ENCODE data around the gene SBF1. TPM values are rescaled to one million over a fixed set of nuclear protein-coding genes. Genes with fewer than 3 reads are reported as not detected.

SBF1 gene
- total RNA-seq, 5 donors from 2014 or later (not counting 1 experiment from before 2014, with no cell fraction given): 193 to 318 (median 308) TPM

DNA sequence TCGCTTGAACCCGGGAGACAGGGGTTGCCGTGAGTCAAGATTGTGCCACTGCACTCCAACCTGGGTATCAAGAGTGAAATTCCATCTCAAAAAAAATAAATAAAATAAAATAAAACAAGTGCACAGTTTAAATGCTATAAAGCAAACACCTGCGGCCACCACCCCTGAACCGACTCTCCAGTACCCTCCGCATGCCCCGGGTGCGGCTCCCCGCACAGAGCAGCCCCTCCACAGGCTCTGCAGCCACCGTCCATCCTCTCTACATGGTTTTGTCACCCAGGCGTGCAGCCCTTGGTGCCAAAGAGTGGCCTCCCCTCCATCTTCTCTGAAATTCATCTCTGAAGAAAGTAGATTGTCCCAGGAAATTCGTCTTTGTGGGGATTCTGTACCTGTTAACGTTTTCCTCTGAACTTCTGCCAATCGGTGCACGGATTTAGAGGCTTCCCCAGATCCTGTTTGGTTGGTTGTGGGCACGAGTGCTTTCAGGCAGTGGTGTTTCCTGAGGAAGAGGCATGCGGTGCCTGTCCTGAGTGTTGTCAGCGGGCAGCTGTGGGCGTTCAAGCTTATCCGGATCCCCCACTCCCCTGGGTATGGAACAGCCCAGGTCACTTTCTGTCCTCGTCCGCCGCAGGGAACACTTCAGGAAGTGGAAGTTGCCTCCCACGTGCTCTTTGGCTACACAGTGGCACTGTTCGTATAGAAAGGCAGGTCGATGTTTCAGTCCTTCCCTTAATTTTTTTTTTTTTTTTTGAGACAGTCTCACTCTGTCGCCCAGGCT is 15.9 kb upstream of the SBF1 start:
- H3K36me3 Mint-ChIP-seq: no peaks in the 10 kb centered on the region
- H3K9me3 Mint-ChIP-seq: no peaks in the 10 kb centered on the region
- H3K36me3 ChIP-seq (ENCODE audit: control insufficient read depth in 2 of 2, extremely low read depth in 1 of 2, insufficient read depth in 1 of 2, low read length in 1 of 2): no peaks in the 10 kb centered on the region
- no peak overlapping the region for H3K4me3 ChIP-seq (ENCODE audit: control insufficient read depth in 1 of 2, extremely low read depth in 1 of 2, low read length in 1 of 2)
- H3K27me3 Mint-ChIP-seq: no peaks in the 10 kb centered on the region
- peak overlapping the region in 1 of 2 donors; percentile 31 for H3K27ac Mint-ChIP-seq
- DNase-seq (no peak), ATAC-seq (replicated peaks in 1 of 4) (peak in 3 of 4 experiments; percentile 27 to 52 (median 42))
- peaks cover 2 to 12% of the 10 kb centered on the region in 2 experiments for H3K4me1 ChIP-seq (ENCODE audit: control insufficient read depth in 1 of 2, extremely low read depth in 1 of 2, insufficient read depth in 2 of 2, low read length in 2 of 2)
- peak overlapping the region; percentile 21 to 57 (median 45) for H3K4me3 Mint-ChIP-seq
- peaks cover 0 to 29% of the 10 kb centered on the region in 2 experiments for H3K27me3 ChIP-seq (replicated peaks in 1 of 2; ENCODE audit: control insufficient read depth in 2 of 2, extremely low read depth in 1 of 2, insufficient read depth in 2 of 2, low read length in 1 of 2)
- CTCF ChIA-PET: interaction anchor here in 1 of 2 donors (0.7 kb wide), 1 partner anchor 117 kb away, joined by 3 read pairs; no protein-coding TSS in a partner anchor
- 43% methylated on average over 20 of the region's 27 CpGs for WGBS (ENCODE audit: insufficient coverage)
- POLR2A ChIA-PET: interaction anchor here in 1 of 2 donors (0.6 kb wide), 2 partner anchors 23 to 78 kb away, joined by 3 read pairs; no protein-coding TSS in a partner anchor
- H3K9me3 ChIP-seq: no peaks in the 10 kb centered on the region
- peaks cover 6 to 9% (median 9%) of the 10 kb centered on the region in 3 donors for H3K4me1 Mint-ChIP-seq
- H3K27ac ChIP-seq (ENCODE audit: low read length): no peak overlapping the region

- no peak for ATAC-seq (replicated peaks in 1 of 4)
- peaks cover 2 to 12% of the 10 kb centered on the region in 2 experiments for H3K4me1 ChIP-seq (ENCODE audit: control insufficient read depth in 1 of 2, extremely low read depth in 1 of 2, insufficient read depth in 2 of 2, low read length in 2 of 2)
- Mint-ChIP-seq H3K27me3 (no peaks in the 10 kb centered on the region), H3K36me3 (no peaks in the 10 kb centered on the region), H3K4me1 (peaks cover 9% of the 10 kb centered on the region in 3 donors), H3K27ac (no peak overlapping the region), H3K4me3 (no peak overlapping the region), H3K9me3 (no peaks in the 10 kb centered on the region)
- POLR2A ChIA-PET: interaction anchor here in 1 of 2 donors (0.6 kb wide), 2 partner anchors 22 to 79 kb away, joined by 3 read pairs; no protein-coding TSS in a partner anchor
- no peaks in the 10 kb centered on the region for H3K36me3 ChIP-seq (ENCODE audit: control insufficient read depth in 2 of 2, extremely low read depth in 1 of 2, insufficient read depth in 1 of 2, low read length in 1 of 2)
- CTCF ChIA-PET: interaction anchor here in 1 of 2 donors (1.0 kb wide), 1 partner anchor 9 kb away, joined by 5 read pairs; no protein-coding TSS in a partner anchor
- no peaks in the 10 kb centered on the region for H3K9me3 ChIP-seq
- WGBS (ENCODE audit: insufficient coverage): 87% methylated on average over 14 of the region's 31 CpGs
- DNase-seq: no peak
- H3K4me3 ChIP-seq (ENCODE audit: control insufficient read depth in 1 of 2, extremely low read depth in 1 of 2, low read length in 1 of 2): no peak overlapping the region
- peaks cover 0 to 34% of the 10 kb centered on the region in 2 experiments for H3K27me3 ChIP-seq (replicated peaks in 1 of 2; ENCODE audit: control insufficient read depth in 2 of 2, extremely low read depth in 1 of 2, insufficient read depth in 2 of 2, low read length in 1 of 2)
- no peak overlapping the region for H3K27ac ChIP-seq (ENCODE audit: low read length)
Measured at GRCh38 chr22:50489363-50490243, 14.8 kb upstream of the SBF1 start.

DNA sequence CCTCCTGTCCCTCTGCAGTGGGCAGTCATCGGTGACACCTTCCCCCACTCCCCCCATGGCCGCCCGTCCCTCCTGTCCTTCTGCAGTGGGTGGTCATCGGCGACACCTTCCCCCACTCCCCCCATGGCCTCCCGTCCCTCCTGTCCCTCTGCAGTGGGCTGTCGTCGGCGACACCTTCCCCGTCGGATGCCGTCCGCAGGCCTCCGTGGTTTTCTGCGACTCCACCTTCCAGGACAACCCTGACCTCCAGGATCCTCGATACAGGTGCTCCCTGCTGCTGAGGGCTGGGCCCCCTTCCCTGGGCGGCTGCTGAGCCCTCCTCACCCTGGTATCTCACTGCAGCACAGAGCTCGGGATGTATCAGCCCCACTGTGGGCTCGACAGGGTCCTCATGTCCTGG is 14.1 kb upstream of the SBF1 start:
- ATAC-seq (replicated peaks in 1 of 4) (no peak), DNase-seq (no peak)
- no peaks in the 10 kb centered on the region for H3K27me3 Mint-ChIP-seq
- Histone ChIP-seq H3K27me3 (replicated peaks in 1 of 2; ENCODE audit: control insufficient read depth in 2 of 2, extremely low read depth in 1 of 2, insufficient read depth in 2 of 2, low read length in 1 of 2) (peaks cover 0 to 39% of the 10 kb centered on the region in 2 experiments), H3K27ac (ENCODE audit: low read length) (no peak overlapping the region), H3K9me3 (no peaks in the 10 kb centered on the region), H3K4me1 (ENCODE audit: control insufficient read depth in 1 of 2, extremely low read depth in 1 of 2, insufficient read depth in 2 of 2, low read length in 2 of 2) (peaks cover 2 to 12% of the 10 kb centered on the region in 2 experiments), H3K4me3 (ENCODE audit: control insufficient read depth in 1 of 2, extremely low read depth in 1 of 2, low read length in 1 of 2) (no peak overlapping the region), H3K36me3 (ENCODE audit: control insufficient read depth in 2 of 2, extremely low read depth in 1 of 2, insufficient read depth in 1 of 2, low read length in 1 of 2) (no peaks in the 10 kb centered on the region)
- 84% methylated on average over 6 of the region's 19 CpGs for WGBS (ENCODE audit: insufficient coverage)
- H3K36me3 Mint-ChIP-seq: no peaks in the 10 kb centered on the region
- H3K27ac Mint-ChIP-seq: no peak overlapping the region
- H3K4me3 Mint-ChIP-seq: no peak overlapping the region
- ChIA-PET CTCF (interaction anchor here in 1 of 2 donors (1.0 kb wide), 1 partner anchor 9 kb away, joined by 5 read pairs; no protein-coding TSS in a partner anchor), POLR2A (no interaction called here)
- H3K9me3 Mint-ChIP-seq: no peaks in the 10 kb centered on the region
- H3K4me1 Mint-ChIP-seq: peaks cover 9% of the 10 kb centered on the region in 3 donors

DNA sequence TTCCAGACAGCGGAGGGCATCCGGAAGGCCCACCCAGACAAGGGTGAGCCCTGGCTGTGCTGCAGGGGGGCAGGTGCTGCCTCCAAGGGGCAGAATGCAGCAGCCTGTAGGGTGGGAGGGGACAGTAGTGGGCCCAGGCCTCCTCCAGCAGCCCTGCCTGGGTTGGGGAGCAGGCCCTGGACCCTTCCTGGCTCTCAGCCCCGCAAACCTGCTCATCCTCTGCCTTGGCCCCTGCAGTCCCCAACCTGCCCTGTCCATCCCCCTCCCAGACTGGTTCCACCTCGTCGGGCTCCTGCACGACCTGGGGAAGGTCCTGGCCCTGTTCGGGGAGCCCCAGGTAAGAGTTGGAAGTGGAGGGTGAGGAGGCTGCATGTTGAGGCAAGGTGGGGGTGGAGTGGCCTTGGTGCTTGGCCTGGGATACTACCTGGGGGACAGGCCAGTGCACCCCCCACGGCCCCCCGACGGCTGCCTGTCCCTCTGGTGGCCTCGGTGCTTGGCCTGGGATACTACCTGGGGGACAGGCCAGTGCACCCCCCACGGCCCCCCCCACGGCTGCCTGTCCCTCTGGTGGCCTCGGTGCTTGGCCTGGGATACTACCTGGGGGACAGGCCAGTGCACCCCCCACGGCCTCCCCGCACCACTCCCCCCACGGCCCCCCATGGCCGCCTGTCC is 13.3 kb upstream of the SBF1 start:
- no peak overlapping the region for H3K27ac Mint-ChIP-seq
- H3K9me3 Mint-ChIP-seq: no peaks in the 10 kb centered on the region
- no peaks in the 10 kb centered on the region for H3K27me3 Mint-ChIP-seq
- H3K4me3 Mint-ChIP-seq: no peak overlapping the region
- Histone ChIP-seq H3K9me3 (no peaks in the 10 kb centered on the region), H3K4me1 (ENCODE audit: control insufficient read depth in 1 of 2, extremely low read depth in 1 of 2, insufficient read depth in 2 of 2, low read length in 2 of 2) (peaks cover 2 to 16% of the 10 kb centered on the region in 2 experiments), H3K27me3 (replicated peaks in 1 of 2; ENCODE audit: control insufficient read depth in 2 of 2, extremely low read depth in 1 of 2, insufficient read depth in 2 of 2, low read length in 1 of 2) (peaks cover 0 to 44% of the 10 kb centered on the region in 2 experiments), H3K36me3 (ENCODE audit: control insufficient read depth in 2 of 2, extremely low read depth in 1 of 2, insufficient read depth in 1 of 2, low read length in 1 of 2) (no peaks in the 10 kb centered on the region), H3K27ac (ENCODE audit: low read length) (no peak overlapping the region), H3K4me3 (ENCODE audit: control insufficient read depth in 1 of 2, extremely low read depth in 1 of 2, low read length in 1 of 2) (no peak overlapping the region)
- DNase-seq: no peak
- 79% methylated on average over 9 of the region's 18 CpGs for WGBS (ENCODE audit: insufficient coverage)
- POLR2A ChIA-PET: no interaction called here
- no peak for ATAC-seq (replicated peaks in 1 of 4)
- peaks cover 9% of the 10 kb centered on the region in 3 donors for H3K4me1 Mint-ChIP-seq
- CTCF ChIA-PET: no interaction called here
- no peaks in the 10 kb centered on the region for H3K36me3 Mint-ChIP-seq

GRCh38 chr22:50487290-50488005 is 12.6 kb upstream of the SBF1 start:
- POLR2A ChIA-PET: no interaction called here
- Histone ChIP-seq H3K9me3 (no peaks in the 10 kb centered on the region), H3K27me3 (replicated peaks in 1 of 2; ENCODE audit: control insufficient read depth in 2 of 2, extremely low read depth in 1 of 2, insufficient read depth in 2 of 2, low read length in 1 of 2) (peaks cover 0 to 51% of the 10 kb centered on the region in 2 experiments), H3K27ac (ENCODE audit: low read length) (no peak overlapping the region), H3K4me3 (ENCODE audit: control insufficient read depth in 1 of 2, extremely low read depth in 1 of 2, low read length in 1 of 2) (no peak overlapping the region), H3K36me3 (ENCODE audit: control insufficient read depth in 2 of 2, extremely low read depth in 1 of 2, insufficient read depth in 1 of 2, low read length in 1 of 2) (no peaks in the 10 kb centered on the region), H3K4me1 (ENCODE audit: control insufficient read depth in 1 of 2, extremely low read depth in 1 of 2, insufficient read depth in 2 of 2, low read length in 2 of 2) (peaks cover 2 to 22% of the 10 kb centered on the region in 2 experiments)
- H3K9me3 Mint-ChIP-seq: no peaks in the 10 kb centered on the region
- DNase-seq: no peak
- CTCF ChIA-PET: no interaction called here
- no peak for ATAC-seq (replicated peaks in 1 of 4)
- WGBS (ENCODE audit: insufficient coverage): 86% methylated on average over 14 of the region's 23 CpGs
- H3K4me1 Mint-ChIP-seq: peaks cover 9% of the 10 kb centered on the region in 3 donors
- no peaks in the 10 kb centered on the region for H3K36me3 Mint-ChIP-seq
- no peak overlapping the region for H3K4me3 Mint-ChIP-seq
- H3K27ac Mint-ChIP-seq: no peak overlapping the region
- H3K27me3 Mint-ChIP-seq: no peaks in the 10 kb centered on the region
